Muscle of leg (tissue), 11 donors: ENCODE data around the gene IMMT. TPM values are rescaled to one million over a fixed set of nuclear protein-coding genes. Genes with fewer than 3 reads are reported as not detected.

Experiments used
- DNase-seq: peaks from one replicate; pipeline ENCODE4 v3.0.0; 2013
- H3K27ac ChIP-seq: one replicate; pipeline ENCODE4 v1.5.1; 2013; ENCODE audit warnings: mild to moderate bottlenecking, low read length, control low read depth
- H3K27me3 ChIP-seq: one replicate; pipeline ENCODE4 v1.6.1; 2013; ENCODE audit warnings: low read length; ENCODE audit not compliant: control insufficient read depth, insufficient read depth
- H3K36me3 ChIP-seq: one replicate; pipeline ENCODE4 v1.6.1; 2013; ENCODE audit warnings: low read length; ENCODE audit not compliant: control insufficient read depth, insufficient read depth
- H3K4me1 ChIP-seq: one replicate; pipeline ENCODE4 v1.6.1; 2013; ENCODE audit warnings: low read length; ENCODE audit not compliant: control insufficient read depth, insufficient read depth
- H3K4me3 ChIP-seq: one replicate; pipeline ENCODE4 v1.5.1; 2013; ENCODE audit warnings: low read length, control low read depth
- H3K9me3 ChIP-seq: replicated peaks from 2 replicates; pipeline ENCODE4 v1.6.1; 2013; ENCODE audit warnings: low read depth, low read length; ENCODE audit not compliant: control insufficient read depth
- WGBS: methylation state at CpG from one replicate; pipeline ENCODE4 v1.1.5; 2013; ENCODE audit warnings: missing lambda C conversion rate; ENCODE audit not compliant: insufficient coverage; 5-methylcytosine and 5-hydroxymethylcytosine counted together
- polyA plus RNA-seq, 8 donors: library from polyadenylated mRNA; unstranded; fragments of 120-200 nt; gene quantifications; one replicate each; pipeline versions ENCODE4 v1.2.1 to v1.2.3, GENCODE V29; 2013; ENCODE audit warnings: inconsistent platforms in 1 of 8, low replicate concordance in 1 of 8; ENCODE audit not compliant: insufficient read length in 8 of 8, insufficient read depth in 1 of 8
- total RNA-seq: library from RNA; stranded (reverse); fragments of 120-200 nt; gene quantifications from one replicate; pipeline ENCODE4 v1.2.4, GENCODE V29; 2013

Gene IMMT
- total and polyA plus RNA-seq, 9 donors = 47.7 to 78.2 (median 67.4) TPM

DNA sequence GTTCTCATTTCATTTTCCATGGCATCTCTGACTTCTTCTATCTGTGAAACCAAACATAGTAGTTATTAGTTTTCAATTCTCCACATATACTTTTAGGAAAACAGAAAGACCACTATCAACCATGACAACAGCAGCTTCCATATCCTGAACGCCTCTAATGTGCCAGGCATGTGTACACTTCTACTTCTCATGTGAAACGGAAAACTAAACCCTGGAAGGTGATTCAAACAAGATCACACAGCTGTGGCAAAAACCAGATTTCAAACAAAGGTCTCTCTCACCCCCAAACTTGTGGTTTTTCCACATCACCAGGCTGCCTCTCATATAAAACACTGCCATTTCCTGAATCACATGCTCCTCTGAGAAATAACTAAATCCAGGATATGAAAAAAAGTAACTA lies 47.5 kb downstream of the IMMT start:
- 75% methylated on average over 2 of the region's 2 CpGs for WGBS
- H3K4me3 ChIP-seq = no peak overlapping the region
- H3K27ac ChIP-seq = no peak overlapping the region
- no peaks in the 10 kb centered on the region for H3K27me3 ChIP-seq
- H3K36me3 ChIP-seq = peaks cover 59% of the 10 kb centered on the region
- no peaks in the 10 kb centered on the region for H3K9me3 ChIP-seq
- no peak for DNase-seq
- H3K4me1 ChIP-seq = no peaks in the 10 kb centered on the region

DNA sequence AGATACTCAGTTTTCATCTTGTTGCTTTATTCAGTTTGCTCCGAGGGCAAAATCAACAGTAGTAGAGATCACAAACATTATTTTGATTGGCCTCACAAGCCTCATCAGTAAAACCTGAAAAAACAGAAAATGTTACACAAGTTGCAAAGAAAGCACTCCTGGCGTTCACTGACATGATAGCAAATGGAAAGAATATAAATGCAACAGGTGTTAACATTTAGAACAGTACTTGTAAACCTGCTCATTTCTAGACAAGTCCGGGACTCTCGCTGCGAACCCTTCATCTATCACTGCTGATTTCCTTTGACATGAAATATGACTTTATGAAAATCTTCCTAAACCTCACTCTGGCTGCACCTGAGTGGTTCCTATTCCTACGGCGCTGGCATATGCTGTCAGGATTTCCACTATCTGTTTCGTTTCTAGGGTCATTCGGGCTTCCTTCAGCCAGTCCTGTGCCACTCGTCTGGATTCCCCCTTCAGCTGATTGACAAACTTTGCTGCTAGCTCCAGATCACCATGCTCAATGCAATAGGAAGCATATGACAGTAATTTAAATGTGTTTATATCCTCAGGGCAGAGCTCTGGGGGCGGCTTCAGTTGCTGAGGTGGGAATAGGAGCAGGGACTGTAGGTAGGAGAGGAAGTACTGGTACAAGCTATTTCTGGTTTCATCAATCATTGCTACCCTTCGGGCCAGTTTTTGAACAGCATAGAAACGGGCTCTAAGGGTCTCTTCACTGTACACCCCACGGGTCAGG lies 51.2 kb downstream of the IMMT start:
- 98% methylated on average over 8 of the region's 14 CpGs for WGBS
- DNase-seq = no peak

DNA sequence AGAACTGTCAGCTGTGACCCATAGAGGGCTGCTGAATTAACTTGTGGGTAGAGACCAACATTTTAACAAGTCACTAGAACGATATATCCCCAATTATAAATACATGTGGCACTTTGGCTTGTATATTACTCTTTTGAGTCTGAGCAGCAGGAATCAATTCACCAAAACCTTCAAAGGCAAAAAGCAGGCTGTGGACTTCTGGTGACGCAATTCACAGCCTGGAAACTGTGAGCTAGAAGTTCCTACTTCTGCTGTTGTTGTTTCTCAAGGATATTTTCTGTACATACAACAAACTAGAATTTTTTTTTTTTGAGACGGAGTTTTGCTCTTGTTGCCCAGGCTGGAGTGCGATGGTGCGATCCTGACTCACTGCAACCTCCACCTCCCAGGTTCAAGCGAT lies 52.0 kb downstream of the IMMT start:
- Histone ChIP-seq H3K36me3 (peaks cover 69% of the 10 kb centered on the region), H3K4me1 (no peaks in the 10 kb centered on the region), H3K27ac (no peak overlapping the region), H3K9me3 (no peaks in the 10 kb centered on the region), H3K27me3 (no peaks in the 10 kb centered on the region), H3K4me3 (no peak overlapping the region)
- 96% methylated on average over 3 of the region's 6 CpGs for WGBS
- peak; percentile 17 for DNase-seq

More for the DNA sequence above, 51.2 kb downstream of the IMMT start:
- H3K27me3 ChIP-seq = no peaks in the 10 kb centered on the region
- peaks cover 66% of the 10 kb centered on the region for H3K36me3 ChIP-seq
- H3K27ac ChIP-seq = no peak overlapping the region
- no peaks in the 10 kb centered on the region for H3K9me3 ChIP-seq
- H3K4me1 ChIP-seq = no peaks in the 10 kb centered on the region
- no peak overlapping the region for H3K4me3 ChIP-seq

DNA sequence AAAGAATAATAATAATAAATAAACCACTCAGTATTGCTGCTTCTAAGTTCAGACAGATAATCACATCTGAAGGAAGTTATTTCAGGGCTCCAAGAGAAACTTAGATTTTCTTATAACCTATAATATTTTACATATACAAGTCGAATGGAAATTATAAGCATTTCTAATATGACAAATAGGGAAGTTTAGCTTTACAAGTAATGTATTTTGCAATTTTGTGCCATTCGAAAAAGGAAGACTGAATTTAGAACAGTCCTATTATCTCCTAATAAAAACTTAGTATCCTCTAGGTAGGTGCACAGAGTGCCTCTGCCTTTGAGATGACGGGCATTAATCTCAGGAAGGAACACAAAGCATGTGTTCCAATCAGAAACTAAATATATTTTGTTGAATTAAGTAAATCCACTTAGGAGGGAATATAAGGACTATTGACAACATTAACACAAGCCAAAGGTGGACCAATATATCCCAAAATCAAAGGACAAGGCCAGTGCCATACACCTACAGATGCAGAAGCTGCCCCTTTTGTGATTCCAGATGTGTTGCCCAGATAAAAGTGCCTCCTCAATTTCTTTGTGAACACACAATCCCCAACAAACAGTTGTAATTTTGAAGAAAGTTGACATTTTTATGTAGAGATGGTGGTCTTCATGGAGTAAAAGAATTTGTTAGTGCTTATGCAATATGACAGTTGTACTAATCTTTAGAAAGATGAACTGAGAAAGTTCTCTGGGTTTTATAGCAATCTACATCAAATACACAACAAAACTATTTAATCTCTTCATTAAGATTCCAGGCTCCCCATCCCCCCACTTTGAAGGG lies 52.6 kb downstream of the IMMT start:
- DNase-seq = no peak
- Histone ChIP-seq H3K27ac (no peak overlapping the region), H3K4me1 (no peaks in the 10 kb centered on the region), H3K9me3 (no peaks in the 10 kb centered on the region), H3K4me3 (no peak overlapping the region), H3K36me3 (peaks cover 69% of the 10 kb centered on the region), H3K27me3 (no peaks in the 10 kb centered on the region)
- no CpG with 5 or more reads among the region's 3 CpGs for WGBS

DNA sequence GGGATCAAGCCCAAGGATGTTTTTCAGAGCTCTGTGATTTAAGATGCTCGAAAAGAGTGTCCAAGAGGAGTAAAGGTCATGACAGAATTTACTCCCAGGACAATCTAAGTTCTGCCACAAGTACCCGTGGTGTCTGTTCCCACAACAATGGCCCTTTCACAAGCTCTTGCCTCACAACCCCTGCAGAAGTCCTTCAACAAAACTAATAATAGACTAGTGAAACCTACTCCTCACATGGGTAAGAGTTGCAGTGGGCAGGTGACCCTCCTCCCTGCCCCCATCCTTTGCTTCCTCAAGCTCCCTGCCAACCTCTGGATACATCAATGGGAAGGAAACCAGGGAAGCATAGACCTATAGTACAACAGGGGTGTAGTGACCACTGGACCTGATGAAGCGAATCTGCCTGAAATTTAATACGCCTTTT lies 54.3 kb downstream of the IMMT start:
- Histone ChIP-seq H3K36me3 (peaks cover 71% of the 10 kb centered on the region), H3K27me3 (no peaks in the 10 kb centered on the region), H3K27ac (no peak overlapping the region), H3K4me3 (no peak overlapping the region), H3K9me3 (no peaks in the 10 kb centered on the region), H3K4me1 (no peaks in the 10 kb centered on the region)
- DNase-seq = no peak
- WGBS = 100% methylated on average over 1 of the region's 4 CpGs

DNA sequence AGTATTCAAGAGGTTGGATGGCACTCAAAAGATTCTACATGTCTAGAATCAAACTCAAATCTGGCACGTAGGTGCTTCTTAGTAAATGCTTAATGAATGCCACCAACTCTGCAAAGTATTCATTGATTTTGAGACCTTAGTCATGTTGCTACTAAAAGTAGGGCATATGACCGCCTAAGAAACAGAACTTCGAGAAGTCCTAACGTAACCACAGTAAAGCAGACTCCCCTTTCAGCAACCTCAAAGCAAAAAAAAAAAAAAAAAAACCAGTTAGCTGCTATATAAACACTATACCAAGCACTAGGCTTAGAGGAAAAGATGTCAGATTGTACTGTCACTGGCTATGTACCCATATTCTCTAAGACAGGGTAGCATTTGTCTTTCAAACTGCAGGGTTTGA lies 55.3 kb downstream of the IMMT start:
- no peaks in the 10 kb centered on the region for H3K9me3 ChIP-seq
- no peak overlapping the region for H3K4me3 ChIP-seq
- H3K27ac ChIP-seq = no peak overlapping the region
- no peak for DNase-seq
- H3K36me3 ChIP-seq = peaks cover 71% of the 10 kb centered on the region
- no peaks in the 10 kb centered on the region for H3K27me3 ChIP-seq
- WGBS = no CpG with 5 or more reads among the region's 4 CpGs
- no peaks in the 10 kb centered on the region for H3K4me1 ChIP-seq

DNA sequence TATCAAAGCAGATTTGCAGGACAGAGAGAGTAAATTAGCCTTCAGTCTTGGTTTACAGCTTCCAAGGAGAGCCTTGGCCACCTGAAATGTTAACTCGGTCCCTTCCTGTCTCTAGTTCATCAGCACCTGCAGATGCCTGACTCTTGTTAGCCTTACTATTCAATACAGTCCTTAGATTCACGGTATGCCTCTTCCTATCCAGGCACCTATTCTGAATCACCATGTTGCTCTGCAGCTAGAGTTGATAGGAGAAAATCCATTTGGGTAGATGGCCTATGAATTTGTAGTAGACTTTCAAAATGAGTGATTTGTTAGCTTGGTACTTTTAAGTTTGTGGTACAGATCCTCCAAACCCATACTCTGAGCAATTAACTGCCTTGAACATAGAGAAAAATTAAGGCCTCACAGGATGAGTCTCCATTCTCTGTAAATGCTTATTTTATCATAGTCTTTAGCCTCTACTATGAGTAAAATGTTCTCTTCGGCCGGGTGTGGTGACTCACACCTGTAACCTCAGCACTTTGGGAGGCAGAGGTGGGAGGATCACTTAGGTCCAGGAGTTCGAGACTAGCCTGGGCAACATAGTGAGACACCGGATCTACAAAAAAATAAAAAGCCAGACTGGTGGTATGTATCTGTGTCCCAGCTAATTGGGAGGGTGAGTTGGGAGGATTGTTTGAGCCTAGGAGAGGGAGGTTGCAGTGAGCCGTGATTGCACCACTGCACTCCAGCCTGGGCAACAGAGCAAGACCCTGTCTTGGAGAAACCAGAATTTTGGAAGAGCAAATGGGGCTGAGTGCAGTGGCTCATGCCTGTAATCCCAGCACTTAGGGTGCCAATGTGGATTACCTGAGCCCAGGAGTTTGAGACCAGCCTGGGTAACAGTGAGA lies 56.3 kb downstream of the IMMT start:
- H3K27me3 ChIP-seq = no peaks in the 10 kb centered on the region
- WGBS = 86% methylated on average over 3 of the region's 7 CpGs
- DNase-seq = no peak
- no peak overlapping the region for H3K4me3 ChIP-seq
- H3K36me3 ChIP-seq = peaks cover 71% of the 10 kb centered on the region
- no peaks in the 10 kb centered on the region for H3K4me1 ChIP-seq
- H3K27ac ChIP-seq = no peak overlapping the region
- H3K9me3 ChIP-seq = no peaks in the 10 kb centered on the region

DNA sequence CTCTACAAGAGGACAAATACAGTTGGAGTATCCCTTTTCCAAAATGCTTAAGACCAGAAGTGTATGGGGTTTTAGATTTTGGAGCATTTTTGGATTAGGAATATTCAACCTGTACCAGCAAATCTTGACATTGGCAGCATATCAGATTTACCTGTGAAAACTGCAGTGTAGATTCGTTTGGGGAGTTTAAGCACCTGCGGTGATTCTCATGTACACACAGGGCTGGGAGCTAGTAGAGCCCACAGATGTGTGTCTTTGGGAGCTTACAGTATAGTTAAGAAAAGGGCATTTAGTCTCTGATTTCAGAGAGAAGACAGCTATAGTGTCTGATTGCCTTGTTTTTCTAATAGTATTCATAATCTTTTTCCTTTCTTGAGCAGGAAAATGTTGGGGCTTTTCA lies 59.1 kb downstream of the IMMT start:
- no peaks in the 10 kb centered on the region for H3K9me3 ChIP-seq
- H3K36me3 ChIP-seq = peaks cover 81% of the 10 kb centered on the region
- H3K27ac ChIP-seq = no peak overlapping the region
- WGBS = 100% methylated on average over 2 of the region's 2 CpGs
- no peaks in the 10 kb centered on the region for H3K27me3 ChIP-seq
- DNase-seq = no peak
- no peak overlapping the region for H3K4me3 ChIP-seq
- no peaks in the 10 kb centered on the region for H3K4me1 ChIP-seq

DNA sequence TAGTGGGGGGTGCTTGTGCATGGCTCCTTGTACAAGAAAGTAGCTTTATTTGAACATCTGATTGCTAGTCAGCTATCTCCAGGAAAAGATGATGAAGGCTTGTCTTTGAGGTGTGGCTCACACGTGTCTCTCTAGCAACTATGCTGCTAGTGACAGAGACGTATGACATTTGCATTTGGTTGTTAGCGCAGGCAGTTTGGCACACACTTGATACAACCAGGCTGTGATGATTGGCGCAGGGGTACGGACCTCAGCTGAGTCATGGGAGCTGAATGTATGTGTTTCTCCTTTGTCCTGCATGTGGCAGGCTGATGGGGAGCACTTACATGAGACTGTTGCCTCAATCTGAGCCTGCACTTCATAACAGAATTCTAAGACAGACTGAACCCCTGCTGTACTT lies 59.6 kb downstream of the IMMT start:
- H3K9me3 ChIP-seq = no peaks in the 10 kb centered on the region
- no peak for DNase-seq
- H3K4me1 ChIP-seq = no peaks in the 10 kb centered on the region
- no peak overlapping the region for H3K27ac ChIP-seq
- H3K4me3 ChIP-seq = no peak overlapping the region
- WGBS = 78% methylated on average over 4 of the region's 5 CpGs
- H3K36me3 ChIP-seq = peaks cover 80% of the 10 kb centered on the region
- H3K27me3 ChIP-seq = no peaks in the 10 kb centered on the region

DNA sequence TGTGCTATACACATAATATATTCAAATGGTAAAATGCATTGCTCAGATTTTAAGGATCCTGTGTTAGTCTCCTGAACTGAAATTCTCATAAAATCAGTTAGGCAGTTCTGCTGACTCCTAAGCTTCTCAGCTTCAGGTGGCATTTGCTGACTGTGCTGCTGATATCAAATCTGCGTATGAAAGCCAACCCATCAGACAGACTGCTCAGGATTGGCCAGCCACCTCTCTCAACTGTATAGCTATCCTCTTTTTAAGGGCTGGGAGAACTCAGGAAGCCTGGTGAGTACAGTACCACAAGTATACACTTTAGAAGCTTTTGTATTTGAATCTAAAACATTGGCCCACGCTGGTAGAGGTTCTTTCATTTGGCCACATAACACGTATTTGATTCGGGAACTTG lies 60.6 kb downstream of the IMMT start:
- no peaks in the 10 kb centered on the region for H3K9me3 ChIP-seq
- peaks cover 82% of the 10 kb centered on the region for H3K36me3 ChIP-seq
- DNase-seq = no peak
- H3K27ac ChIP-seq = no peak overlapping the region
- 100% methylated on average over 1 of the region's 4 CpGs for WGBS
- no peaks in the 10 kb centered on the region for H3K4me1 ChIP-seq
- H3K4me3 ChIP-seq = no peak overlapping the region
- H3K27me3 ChIP-seq = no peaks in the 10 kb centered on the region
